ENCODE results near the gene TMTC2. TPM values are rescaled to one million over a fixed set of nuclear protein-coding genes. Genes with fewer than 3 reads are reported as not detected.

TMTC2 gene
- total and polyA plus RNA-seq, 2 donors = 18.1 to 95.3 TPM

GRCh38 chr12:82866227-82866775 is 179.6 kb downstream of the TMTC2 start:
- DNase-seq (ENCODE audit: extremely low spot score) = no peak
- Histone ChIP-seq H3K4me1 (ENCODE audit: insufficient read depth) (no peaks in the 10 kb centered on the region), H3K36me3 (ENCODE audit: insufficient read depth) (no peaks in the 10 kb centered on the region), H3K4me3 (ENCODE audit: low read depth, low read length) (no peak overlapping the region), H3K27ac (ENCODE audit: low read depth) (no peak overlapping the region)
- 94% methylated on average over 4 of the region's 4 CpGs for WGBS

DNA sequence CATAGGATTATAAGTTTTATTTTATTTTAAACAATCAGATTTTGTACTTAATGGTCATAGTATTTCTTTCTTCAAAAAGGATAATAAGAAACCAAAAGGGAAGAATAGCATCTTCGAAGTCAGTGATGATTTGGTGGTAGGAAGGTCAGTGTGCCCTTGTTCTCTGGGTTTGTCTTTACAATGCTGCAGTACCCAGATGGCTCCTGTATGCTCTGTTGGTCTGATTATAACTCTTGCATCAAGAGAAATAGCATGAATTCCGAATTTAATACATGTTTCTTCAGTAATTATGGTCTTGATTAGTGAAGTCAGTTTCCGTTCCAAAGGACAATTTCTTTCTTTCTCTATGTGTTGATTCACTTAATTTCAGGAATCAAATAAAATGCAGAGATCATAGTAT is 180.2 kb downstream of the TMTC2 start:
- H3K36me3 ChIP-seq (ENCODE audit: insufficient read depth) = no peaks in the 10 kb centered on the region
- DNase-seq (ENCODE audit: extremely low spot score) = no peak
- H3K4me1 ChIP-seq (ENCODE audit: insufficient read depth) = no peaks in the 10 kb centered on the region
- no peak overlapping the region for H3K27ac ChIP-seq (ENCODE audit: low read depth)
- 92% methylated on average over 3 of the region's 3 CpGs for WGBS
- H3K4me3 ChIP-seq (ENCODE audit: low read depth, low read length) = no peak overlapping the region

- H3K4me3 ChIP-seq (ENCODE audit: low read depth, low read length) = no peak overlapping the region
- H3K36me3 ChIP-seq (ENCODE audit: insufficient read depth) = no peaks in the 10 kb centered on the region
- 58% methylated on average over 6 of the region's 6 CpGs for WGBS
- no peak for DNase-seq (ENCODE audit: extremely low spot score)
- H3K27ac ChIP-seq (ENCODE audit: low read depth) = no peak overlapping the region
- no peaks in the 10 kb centered on the region for H3K4me1 ChIP-seq (ENCODE audit: insufficient read depth)
These were observed 181.2 kb downstream of the TMTC2 start for GRCh38 chr12:82867762-82868500.

GRCh38 chr12:82870771-82871377 is 184.2 kb downstream of the TMTC2 start:
- DNase-seq (ENCODE audit: extremely low spot score) = no peak
- no peaks in the 10 kb centered on the region for H3K4me1 ChIP-seq (ENCODE audit: insufficient read depth)
- H3K27ac ChIP-seq (ENCODE audit: low read depth) = no peak overlapping the region
- no peaks in the 10 kb centered on the region for H3K36me3 ChIP-seq (ENCODE audit: insufficient read depth)
- H3K4me3 ChIP-seq (ENCODE audit: low read depth, low read length) = no peak overlapping the region

DNA sequence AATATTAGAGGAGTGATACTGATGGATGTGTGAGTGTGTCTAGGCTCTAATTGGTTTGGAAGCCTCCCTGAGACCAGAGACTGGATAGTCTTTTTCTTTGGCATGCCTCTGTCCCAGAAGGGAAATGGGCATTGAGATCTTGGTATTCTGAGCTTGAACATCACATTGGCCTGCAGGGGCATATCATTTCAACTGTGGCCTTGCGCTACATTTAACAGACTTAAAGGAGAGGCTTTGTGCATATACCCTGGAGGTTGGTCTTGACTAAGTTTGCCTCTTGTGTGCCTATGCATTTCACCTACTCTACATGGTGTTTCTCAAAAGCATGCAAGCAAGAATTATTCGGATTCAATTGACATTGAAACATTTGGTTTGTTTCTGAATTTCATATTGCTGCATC is 185.4 kb downstream of the TMTC2 start:
- no peaks in the 10 kb centered on the region for H3K36me3 ChIP-seq (ENCODE audit: insufficient read depth)
- WGBS = 89% methylated on average over 2 of the region's 2 CpGs
- no peak overlapping the region for H3K4me3 ChIP-seq (ENCODE audit: low read depth, low read length)
- no peaks in the 10 kb centered on the region for H3K4me1 ChIP-seq (ENCODE audit: insufficient read depth)
- no peak for DNase-seq (ENCODE audit: extremely low spot score)
- no peak overlapping the region for H3K27ac ChIP-seq (ENCODE audit: low read depth)

GRCh38 chr12:82873309-82873708 is 186.6 kb downstream of the TMTC2 start:
- Histone ChIP-seq H3K4me1 (ENCODE audit: insufficient read depth) (no peaks in the 10 kb centered on the region), H3K4me3 (ENCODE audit: low read depth, low read length) (no peak overlapping the region), H3K36me3 (ENCODE audit: insufficient read depth) (no peaks in the 10 kb centered on the region), H3K27ac (ENCODE audit: low read depth) (no peak overlapping the region)
- DNase-seq (ENCODE audit: extremely low spot score) = no peak

DNA sequence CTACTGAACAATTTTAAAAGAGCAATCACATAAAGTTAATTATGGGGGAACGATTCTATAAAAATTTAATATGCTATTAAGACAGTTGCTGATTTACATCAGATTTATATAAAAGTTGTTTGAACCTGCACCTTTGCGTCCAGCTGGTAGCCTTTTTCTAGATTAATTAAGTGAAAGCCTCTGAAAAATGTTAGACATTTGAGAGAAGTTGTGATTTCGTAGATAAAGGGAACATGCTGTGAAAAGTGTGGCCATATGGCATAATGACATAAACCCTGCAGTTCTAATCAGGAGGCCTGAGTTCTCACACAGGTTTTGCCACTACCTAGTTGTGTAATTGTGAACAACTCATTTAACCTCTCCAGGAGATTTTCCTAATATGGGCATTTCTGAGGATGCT is 187.2 kb downstream of the TMTC2 start:
- no peaks in the 10 kb centered on the region for H3K4me1 ChIP-seq (ENCODE audit: insufficient read depth)
- 82% methylated on average over 3 of the region's 3 CpGs for WGBS
- no peak overlapping the region for H3K27ac ChIP-seq (ENCODE audit: low read depth)
- no peaks in the 10 kb centered on the region for H3K36me3 ChIP-seq (ENCODE audit: insufficient read depth)
- DNase-seq (ENCODE audit: extremely low spot score) = no peak
- H3K4me3 ChIP-seq (ENCODE audit: low read depth, low read length) = no peak overlapping the region

- 79% methylated on average over 1 of the region's 1 CpG for WGBS
- H3K4me1 ChIP-seq (ENCODE audit: insufficient read depth) = no peaks in the 10 kb centered on the region
- no peak for DNase-seq (ENCODE audit: extremely low spot score)
- no peaks in the 10 kb centered on the region for H3K36me3 ChIP-seq (ENCODE audit: insufficient read depth)
- no peak overlapping the region for H3K27ac ChIP-seq (ENCODE audit: low read depth)
- no peak overlapping the region for H3K4me3 ChIP-seq (ENCODE audit: low read depth, low read length)
These were observed 188.2 kb downstream of the TMTC2 start for GRCh38 chr12:82874945-82875344.

GRCh38 chr12:82876075-82876474 is 189.4 kb downstream of the TMTC2 start:
- 91% methylated on average over 2 of the region's 2 CpGs for WGBS
- Histone ChIP-seq H3K27ac (ENCODE audit: low read depth) (no peak overlapping the region), H3K36me3 (ENCODE audit: insufficient read depth) (no peaks in the 10 kb centered on the region), H3K4me1 (ENCODE audit: insufficient read depth) (no peaks in the 10 kb centered on the region), H3K4me3 (ENCODE audit: low read depth, low read length) (no peak overlapping the region)
- DNase-seq (ENCODE audit: extremely low spot score) = no peak

DNA sequence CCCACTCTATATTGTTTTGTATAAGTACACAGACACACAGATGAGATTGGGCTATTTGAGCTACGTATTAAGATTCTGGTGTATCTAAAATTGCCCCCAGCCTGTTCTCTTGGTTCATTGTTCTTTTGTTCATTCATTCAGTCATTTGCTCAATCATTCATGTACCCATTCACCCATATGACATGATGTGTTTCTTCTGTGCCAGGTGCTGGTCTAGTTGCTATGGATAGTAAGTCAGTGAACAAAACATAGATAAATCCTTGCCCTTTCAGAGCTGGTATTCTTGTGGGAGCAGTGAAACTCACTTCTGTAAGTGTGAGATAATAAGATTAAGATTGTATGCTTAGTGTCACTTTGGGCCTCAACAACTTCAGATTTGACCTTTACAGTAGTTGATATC is 191.3 kb downstream of the TMTC2 start:
- no peaks in the 10 kb centered on the region for H3K36me3 ChIP-seq (ENCODE audit: insufficient read depth)
- WGBS = 93% methylated on average over 1 of the region's 1 CpG
- no peak for DNase-seq (ENCODE audit: extremely low spot score)

GRCh38 chr12:82880442-82880901 is 193.8 kb downstream of the TMTC2 start:
- Histone ChIP-seq H3K36me3 (ENCODE audit: insufficient read depth) (no peaks in the 10 kb centered on the region), H3K4me3 (ENCODE audit: low read depth, low read length) (no peak overlapping the region), H3K27ac (ENCODE audit: low read depth) (no peak overlapping the region), H3K4me1 (ENCODE audit: insufficient read depth) (no peaks in the 10 kb centered on the region)
- no peak for DNase-seq (ENCODE audit: extremely low spot score)
- 27% methylated on average over 5 of the region's 5 CpGs for WGBS

More for the DNA sequence above, 191.3 kb downstream of the TMTC2 start:
- Histone ChIP-seq H3K27ac (ENCODE audit: low read depth) (no peak overlapping the region), H3K4me3 (ENCODE audit: low read depth, low read length) (no peak overlapping the region), H3K4me1 (ENCODE audit: insufficient read depth) (no peaks in the 10 kb centered on the region)

- DNase-seq (ENCODE audit: extremely low spot score) = no peak
- Histone ChIP-seq H3K4me3 (ENCODE audit: low read depth, low read length) (no peak overlapping the region), H3K4me1 (ENCODE audit: insufficient read depth) (no peaks in the 10 kb centered on the region), H3K27ac (ENCODE audit: low read depth) (no peak overlapping the region), H3K36me3 (ENCODE audit: insufficient read depth) (no peaks in the 10 kb centered on the region)
- WGBS = 90% methylated on average over 8 of the region's 8 CpGs
These were observed 197.0 kb downstream of the TMTC2 start for GRCh38 chr12:82883394-82884355.

- Histone ChIP-seq H3K36me3 (ENCODE audit: insufficient read depth) (no peaks in the 10 kb centered on the region), H3K4me1 (ENCODE audit: insufficient read depth) (no peaks in the 10 kb centered on the region), H3K4me3 (ENCODE audit: low read depth, low read length) (no peak overlapping the region), H3K27ac (ENCODE audit: low read depth) (no peak overlapping the region)
- no peak for DNase-seq (ENCODE audit: extremely low spot score)
- 36% methylated on average over 2 of the region's 2 CpGs for WGBS
These were observed 200.1 kb downstream of the TMTC2 start for GRCh38 chr12:82886671-82887340.
